Thymus (tissue), 11 donors: Measurements from ENCODE around the gene ARMH1. TPM values are rescaled to one million over a fixed set of nuclear protein-coding genes. Genes with fewer than 3 reads are reported as not detected.

Experiments
- DNase-seq, 9 donors: peaks; one replicate each; pipeline ENCODE4 v3.0.0-alpha.2; 2013; ENCODE audit warnings: low spot score in 9 of 9, low read depth in 6 of 9, missing footprints in 1 of 9
- H3K27ac ChIP-seq, 2 donors: one replicate each; pipeline ENCODE4 v1.5.1; 2013; ENCODE audit warnings: control low read depth in 1 of 2, low read depth in 1 of 2, low read length in 1 of 2, mild to moderate bottlenecking in 1 of 2, moderate library complexity in 1 of 2
- H3K27me3 ChIP-seq, 2 donors: one replicate each; pipeline ENCODE4 v1.5.1; 2013; ENCODE audit warnings: low read length in 1 of 2; ENCODE audit not compliant: control insufficient read depth in 2 of 2, insufficient read depth in 1 of 2
- H3K36me3 ChIP-seq, 2 donors: one replicate each; pipeline ENCODE4 v1.5.1; 2013; ENCODE audit warnings: low read length in 1 of 2, mild to moderate bottlenecking in 1 of 2, moderate library complexity in 1 of 2; ENCODE audit not compliant: control insufficient read depth in 2 of 2, insufficient read depth in 2 of 2
- H3K4me1 ChIP-seq, 2 donors: one replicate each; pipeline ENCODE4 v1.5.1; 2013; ENCODE audit warnings: low read length in 2 of 2; ENCODE audit not compliant: control insufficient read depth in 2 of 2, insufficient read depth in 2 of 2
- H3K4me3 ChIP-seq, 2 donors: one replicate each; pipeline ENCODE4 v1.5.1; 2013; ENCODE audit warnings: low read length in 2 of 2, control low read depth in 1 of 2, mild to moderate bottlenecking in 1 of 2
- H3K9me3 ChIP-seq, 2 donors: one replicate each; pipeline ENCODE4 v1.5.1; 2013; ENCODE audit warnings: low read length in 1 of 2, mild to moderate bottlenecking in 1 of 2; ENCODE audit not compliant: control insufficient read depth in 2 of 2, insufficient read depth in 1 of 2
- WGBS: extraction: QIAGEN DNeasy Blood & Tissue Kit; methylation state at CpG from one replicate; pipeline ENCODE4 v1.1.7; 2013; 5-methylcytosine and 5-hydroxymethylcytosine counted together
- polyA plus RNA-seq: library from polyadenylated mRNA; stranded (reverse); fragments of 200-250 nt; gene quantifications from one replicate; pipeline ENCODE4 v1.2.3, GENCODE V29; 2013
- total RNA-seq: library from RNA; stranded (reverse); fragments of 120-200 nt; gene quantifications from one replicate; pipeline ENCODE4 v1.2.4, GENCODE V29; 2013
- donor health status: healthy.

Gene ARMH1
- total and polyA plus RNA-seq, 2 donors = 47.7 to 577 TPM

DNA sequence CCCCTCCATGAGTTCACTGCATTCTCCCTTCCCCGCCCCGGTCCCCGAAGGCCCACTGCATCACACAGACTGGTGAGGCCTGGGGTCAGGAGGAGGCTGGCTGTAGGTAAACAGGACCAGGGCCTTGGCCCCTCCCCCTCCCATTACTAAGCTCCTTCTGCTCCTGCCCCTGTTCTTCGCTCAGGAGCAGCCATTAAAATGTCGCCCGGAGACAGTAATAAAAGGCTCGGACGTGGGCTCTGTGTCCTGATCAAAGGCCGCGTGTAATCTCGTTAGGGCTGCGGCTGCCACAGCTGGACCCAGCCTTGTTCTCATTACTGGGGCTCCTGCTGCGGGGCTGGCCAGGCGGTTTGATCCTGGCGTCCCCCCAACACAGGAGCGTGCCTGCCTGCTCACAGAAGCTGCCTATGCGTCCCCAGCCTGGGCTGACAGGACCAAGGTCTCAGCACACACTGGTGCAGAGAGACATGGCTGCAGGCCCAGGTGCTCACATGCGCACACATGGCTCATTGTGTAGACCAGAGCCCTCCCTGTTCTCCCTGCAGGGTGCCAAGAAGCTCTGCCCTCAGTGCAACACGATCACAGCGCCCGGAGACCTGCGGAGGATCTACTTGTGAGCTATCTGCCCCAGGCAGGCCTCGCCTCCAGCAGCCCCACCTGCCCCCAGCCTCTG lies 24.2 kb upstream of the ARMH1 start:
- Histone ChIP-seq H3K4me3 (no peak overlapping the region), H3K9me3 (no peaks in the 10 kb centered on the region), H3K36me3 (peaks cover 65% of the 10 kb centered on the region in 2 donors), H3K4me1 (no peaks in the 10 kb centered on the region), H3K27ac (no peak overlapping the region), H3K27me3 (no peaks in the 10 kb centered on the region)
- 98% methylated on average over 23 of the region's 23 CpGs for WGBS
- no peak for DNase-seq

- DNase-seq = no peak
- Histone ChIP-seq H3K36me3 (peaks cover 57 to 58% of the 10 kb centered on the region in 2 donors), H3K4me3 (no peak overlapping the region), H3K4me1 (no peaks in the 10 kb centered on the region), H3K27me3 (no peaks in the 10 kb centered on the region), H3K9me3 (no peaks in the 10 kb centered on the region), H3K27ac (no peak overlapping the region)
- WGBS = 90% methylated on average over 8 of the region's 8 CpGs
These were observed 23.4 kb upstream of the ARMH1 start for GRCh38 chr1:44651069-44651468.

DNA sequence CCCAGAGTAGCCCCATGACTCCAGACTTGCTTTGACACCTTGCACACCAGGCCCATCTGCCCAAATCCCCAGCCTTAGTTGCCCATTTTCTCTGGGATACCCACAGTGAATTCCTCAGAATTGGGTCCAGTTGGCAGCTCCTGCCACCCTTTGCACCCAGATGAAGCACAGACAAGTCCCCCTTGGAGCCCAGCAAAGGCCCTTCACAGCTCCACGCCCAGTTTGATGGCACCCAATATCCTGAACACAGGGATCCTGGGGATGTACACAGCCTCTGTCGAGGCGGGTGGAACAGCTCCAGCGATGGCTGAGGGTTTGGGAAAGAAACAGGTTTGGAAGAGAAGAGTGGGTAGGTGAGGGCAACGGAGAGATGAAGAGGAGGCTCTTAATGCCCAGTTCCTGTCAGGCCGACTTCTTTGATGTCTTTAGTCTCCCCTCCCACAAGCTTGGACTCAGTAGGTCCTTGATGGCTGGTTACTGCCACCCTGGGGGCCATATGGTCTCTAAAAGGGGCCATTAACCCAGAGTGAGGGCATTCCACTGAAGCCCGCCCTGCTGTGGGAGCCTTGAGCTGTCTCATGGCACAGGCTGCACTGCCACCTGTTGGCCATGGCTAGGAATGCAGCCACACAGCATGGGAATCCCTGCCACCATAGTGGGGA lies 21.9 kb upstream of the ARMH1 start:
- Histone ChIP-seq H3K27ac (no peak overlapping the region), H3K36me3 (peaks cover 43% of the 10 kb centered on the region in 2 donors)

GRCh38 chr1:44653107-44653964 lies 21.2 kb upstream of the ARMH1 start:
- Histone ChIP-seq H3K36me3 (peaks cover 36 to 38% of the 10 kb centered on the region in 2 donors), H3K27me3 (no peaks in the 10 kb centered on the region), H3K9me3 (no peaks in the 10 kb centered on the region), H3K4me3 (no peak overlapping the region), H3K4me1 (no peaks in the 10 kb centered on the region), H3K27ac (no peak overlapping the region)
- WGBS = 84% methylated on average over 11 of the region's 11 CpGs
- no peak for DNase-seq

More for the DNA sequence above, 21.9 kb upstream of the ARMH1 start:
- WGBS = 80% methylated on average over 7 of the region's 7 CpGs
- no peaks in the 10 kb centered on the region for H3K9me3 ChIP-seq
- peak in 7 of 9 donors; percentile 37 to 80 (median 61) for DNase-seq
- H3K4me3 ChIP-seq = no peak overlapping the region
- H3K27me3 ChIP-seq = no peaks in the 10 kb centered on the region
- H3K4me1 ChIP-seq = no peaks in the 10 kb centered on the region

- peaks cover 23 to 24% of the 10 kb centered on the region in 2 donors for H3K36me3 ChIP-seq
- H3K9me3 ChIP-seq = no peaks in the 10 kb centered on the region
- DNase-seq = no peak
- H3K27ac ChIP-seq = no peak overlapping the region
- no peaks in the 10 kb centered on the region for H3K27me3 ChIP-seq
- WGBS = 97% methylated on average over 35 of the region's 35 CpGs
- H3K4me3 ChIP-seq = no peak overlapping the region
- no peaks in the 10 kb centered on the region for H3K4me1 ChIP-seq
These were observed 19.8 kb upstream of the ARMH1 start for GRCh38 chr1:44654621-44655187.

GRCh38 chr1:44655609-44656008 lies 18.9 kb upstream of the ARMH1 start:
- Histone ChIP-seq H3K4me1 (no peaks in the 10 kb centered on the region), H3K36me3 (peaks cover 15 to 16% of the 10 kb centered on the region in 2 donors), H3K27me3 (no peaks in the 10 kb centered on the region), H3K27ac (no peak overlapping the region), H3K9me3 (no peaks in the 10 kb centered on the region), H3K4me3 (no peak overlapping the region)
- no peak for DNase-seq
- WGBS = 95% methylated on average over 5 of the region's 5 CpGs

- Histone ChIP-seq H3K4me3 (no peak overlapping the region), H3K4me1 (peaks cover 0 to 21% of the 10 kb centered on the region in 2 donors), H3K36me3 (peaks cover 0 to 3% of the 10 kb centered on the region in 2 donors), H3K27me3 (no peaks in the 10 kb centered on the region), H3K9me3 (no peaks in the 10 kb centered on the region), H3K27ac (no peak overlapping the region)
- WGBS = over 99% methylated on average over 4 of the region's 4 CpGs
- no peak for DNase-seq
These were observed 14.9 kb upstream of the ARMH1 start for GRCh38 chr1:44659566-44659965.

- 94% methylated on average over 9 of the region's 9 CpGs for WGBS
- H3K27me3 ChIP-seq = no peaks in the 10 kb centered on the region
- H3K27ac ChIP-seq = no peak overlapping the region
- H3K4me1 ChIP-seq = peaks cover 0 to 22% of the 10 kb centered on the region in 2 donors
- peaks cover 0 to 3% of the 10 kb centered on the region in 2 donors for H3K36me3 ChIP-seq
- no peaks in the 10 kb centered on the region for H3K9me3 ChIP-seq
- H3K4me3 ChIP-seq = no peak overlapping the region
- no peak for DNase-seq
These were observed 14.3 kb upstream of the ARMH1 start for GRCh38 chr1:44660176-44660575.
